ENCODE measurements around the gene DGKK.

The DGKK gene

DNA sequence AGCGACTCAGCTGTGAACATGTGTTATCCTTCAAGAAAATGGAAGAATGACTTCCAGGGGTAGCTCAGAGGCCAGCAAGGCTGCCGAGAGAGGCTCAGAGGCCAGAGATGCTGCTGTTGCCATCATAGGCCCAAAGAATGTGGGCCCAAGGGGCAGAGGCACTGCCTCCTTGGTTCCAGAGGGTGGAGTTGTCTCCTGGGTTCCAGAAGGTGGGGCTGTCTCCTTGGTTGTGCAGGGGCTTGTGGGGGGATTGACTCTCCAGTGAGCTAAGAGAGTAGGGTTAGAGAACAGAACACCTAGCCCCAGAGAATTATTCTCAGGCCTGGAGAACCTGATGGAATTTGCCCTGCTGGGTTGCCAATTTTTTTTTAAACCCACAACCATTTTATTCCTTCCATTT, 62.6 kb downstream of the DGKK start:
- Histone ChIP-seq H3F3A (ENCODE audit: low read depth) (no peaks in the 10 kb centered on the region), H4K20me1 (ENCODE audit: insufficient read depth, low read length, poor library complexity, severe bottlenecking) (no peaks in the 10 kb centered on the region), H3K36me3 (ENCODE audit: insufficient read depth, low read length) (no peaks in the 10 kb centered on the region), H3K4me2 (ENCODE audit: low read depth, low read length, poor library complexity, severe bottlenecking) (no peak overlapping the region), H2AFZ (ENCODE audit: low read length) (no peak overlapping the region), H3K9ac (ENCODE audit: low read depth, low read length, poor library complexity, severe bottlenecking) (no peak overlapping the region), H3K4me3 (ENCODE audit: low read length, poor library complexity, severe bottlenecking) (no peak overlapping the region), H3K79me2 (ENCODE audit: insufficient read depth, low read length) (no peaks in the 10 kb centered on the region), H3K4me1 (ENCODE audit: insufficient read depth, low read length, poor library complexity, severe bottlenecking) (no peaks in the 10 kb centered on the region), H3K27me3 (ENCODE audit: insufficient read depth, low read length, poor library complexity, severe bottlenecking) (no peaks in the 10 kb centered on the region), H3K9me3 (ENCODE audit: insufficient read depth, low read depth, low read length) (no peaks in the 10 kb centered on the region), H3K9me2 (replicated peaks; ENCODE audit: low read depth, low read length) (no peaks in the 10 kb centered on the region)
- TF ChIP-seq, protein P1, sequence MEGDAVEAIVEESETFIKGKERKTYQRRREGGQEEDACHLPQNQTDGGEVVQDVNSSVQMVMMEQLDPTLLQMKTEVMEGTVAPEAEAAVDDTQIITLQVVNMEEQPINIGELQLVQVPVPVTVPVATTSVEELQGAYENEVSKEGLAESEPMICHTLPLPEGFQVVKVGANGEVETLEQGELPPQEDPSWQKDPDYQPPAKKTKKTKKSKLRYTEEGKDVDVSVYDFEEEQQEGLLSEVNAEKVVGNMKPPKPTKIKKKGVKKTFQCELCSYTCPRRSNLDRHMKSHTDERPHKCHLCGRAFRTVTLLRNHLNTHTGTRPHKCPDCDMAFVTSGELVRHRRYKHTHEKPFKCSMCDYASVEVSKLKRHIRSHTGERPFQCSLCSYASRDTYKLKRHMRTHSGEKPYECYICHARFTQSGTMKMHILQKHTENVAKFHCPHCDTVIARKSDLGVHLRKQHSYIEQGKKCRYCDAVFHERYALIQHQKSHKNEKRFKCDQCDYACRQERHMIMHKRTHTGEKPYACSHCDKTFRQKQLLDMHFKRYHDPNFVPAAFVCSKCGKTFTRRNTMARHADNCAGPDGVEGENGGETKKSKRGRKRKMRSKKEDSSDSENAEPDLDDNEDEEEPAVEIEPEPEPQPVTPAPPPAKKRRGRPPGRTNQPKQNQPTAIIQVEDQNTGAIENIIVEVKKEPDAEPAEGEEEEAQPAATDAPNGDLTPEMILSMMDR (conservative IDR thresholded peaks at IDR 0.05; ENCODE audit: low read length) = no peak
- no peak for TF ChIP-seq EZH2phosphoT487 (IDR thresholded peaks at IDR 0.05; ENCODE audit: borderline replicate concordance)

DNA sequence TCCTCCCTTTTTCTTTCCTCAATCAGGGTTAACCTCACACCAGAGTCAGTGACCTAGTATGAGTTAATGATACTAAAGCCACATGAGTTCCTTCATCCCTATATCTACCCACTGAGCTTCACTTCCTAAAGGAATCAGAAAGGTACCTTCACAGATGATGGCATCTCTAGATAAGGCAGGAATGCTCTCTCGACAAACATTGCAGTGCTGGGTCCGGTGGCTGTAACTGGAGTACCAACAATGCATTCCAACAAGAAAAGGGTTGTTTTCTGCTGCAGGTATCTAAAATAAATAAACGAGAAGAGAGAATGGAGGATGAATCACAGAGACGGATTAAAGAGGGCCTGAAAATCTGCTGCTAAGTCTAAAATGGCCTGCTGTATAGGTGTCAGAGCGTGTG, 66.7 kb downstream of the DGKK start:
- no peaks in the 10 kb centered on the region for H3K36me3 ChIP-seq (ENCODE audit: insufficient read depth, low read length)
- no peaks in the 10 kb centered on the region for H3K4me1 ChIP-seq (ENCODE audit: insufficient read depth, low read length, poor library complexity, severe bottlenecking)
- H3K4me2 ChIP-seq (ENCODE audit: low read depth, low read length, poor library complexity, severe bottlenecking) = no peak overlapping the region
- no peaks in the 10 kb centered on the region for H3F3A ChIP-seq (ENCODE audit: low read depth)
- no peak overlapping the region for H3K9ac ChIP-seq (ENCODE audit: low read depth, low read length, poor library complexity, severe bottlenecking)
- no peaks in the 10 kb centered on the region for H3K27me3 ChIP-seq (ENCODE audit: insufficient read depth, low read length, poor library complexity, severe bottlenecking)
- no peak overlapping the region for H3K4me3 ChIP-seq (ENCODE audit: low read length, poor library complexity, severe bottlenecking)
- no peak for TF ChIP-seq EZH2phosphoT487 (IDR thresholded peaks at IDR 0.05; ENCODE audit: borderline replicate concordance)
- TF ChIP-seq, protein P1 (conservative IDR thresholded peaks at IDR 0.05; ENCODE audit: low read length) = no peak
- no peaks in the 10 kb centered on the region for H3K9me2 ChIP-seq (replicated peaks; ENCODE audit: low read depth, low read length)
- no peaks in the 10 kb centered on the region for H3K9me3 ChIP-seq (ENCODE audit: insufficient read depth, low read depth, low read length)
- no peaks in the 10 kb centered on the region for H3K79me2 ChIP-seq (ENCODE audit: insufficient read depth, low read length)
- no peaks in the 10 kb centered on the region for H4K20me1 ChIP-seq (ENCODE audit: insufficient read depth, low read length, poor library complexity, severe bottlenecking)
- no peak overlapping the region for H2AFZ ChIP-seq (ENCODE audit: low read length)

DNA sequence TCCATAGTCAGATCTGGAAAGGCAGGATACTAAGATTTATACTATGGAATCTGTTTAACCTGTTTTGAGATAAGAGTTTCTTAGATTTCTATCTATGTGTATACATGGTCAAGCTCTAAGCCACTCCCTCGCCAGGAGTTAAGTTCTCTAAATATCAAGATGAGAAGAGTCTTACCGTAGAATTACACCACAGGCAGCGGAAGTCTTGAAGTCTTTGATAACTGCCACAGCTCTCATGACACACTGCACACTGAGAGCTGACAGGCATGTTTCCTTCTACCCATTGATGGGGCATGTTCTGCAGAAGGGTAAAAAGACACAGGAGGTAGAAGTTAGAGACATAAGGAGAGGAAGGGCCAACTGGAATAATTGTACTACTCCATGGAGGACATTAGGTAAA, 67.7 kb downstream of the DGKK start:
- Histone ChIP-seq H3K9me3 (ENCODE audit: insufficient read depth, low read depth, low read length) (no peaks in the 10 kb centered on the region), H3K27me3 (ENCODE audit: insufficient read depth, low read length, poor library complexity, severe bottlenecking) (no peaks in the 10 kb centered on the region), H3K4me1 (ENCODE audit: insufficient read depth, low read length, poor library complexity, severe bottlenecking) (no peaks in the 10 kb centered on the region), H3F3A (ENCODE audit: low read depth) (no peaks in the 10 kb centered on the region), H2AFZ (ENCODE audit: low read length) (no peak overlapping the region), H4K20me1 (ENCODE audit: insufficient read depth, low read length, poor library complexity, severe bottlenecking) (no peaks in the 10 kb centered on the region), H3K9ac (ENCODE audit: low read depth, low read length, poor library complexity, severe bottlenecking) (no peak overlapping the region), H3K4me3 (ENCODE audit: low read length, poor library complexity, severe bottlenecking) (no peak overlapping the region), H3K9me2 (replicated peaks; ENCODE audit: low read depth, low read length) (no peaks in the 10 kb centered on the region), H3K36me3 (ENCODE audit: insufficient read depth, low read length) (no peaks in the 10 kb centered on the region), H3K4me2 (ENCODE audit: low read depth, low read length, poor library complexity, severe bottlenecking) (no peak overlapping the region), H3K79me2 (ENCODE audit: insufficient read depth, low read length) (no peaks in the 10 kb centered on the region)
- TF ChIP-seq, protein P1 (conservative IDR thresholded peaks at IDR 0.05; ENCODE audit: low read length) = no peak
- no peak for TF ChIP-seq EZH2phosphoT487 (IDR thresholded peaks at IDR 0.05; ENCODE audit: borderline replicate concordance)

Measured in Loucy (cell line).